AG04450 (cell line): ENCODE measurements around the gene E2F3. TPM values are rescaled to one million over a fixed set of nuclear protein-coding genes. Genes with fewer than 3 reads are reported as not detected.

Experiments used
- CTCF ChIA-PET: fragments of 300-600, 350-600 bp; formaldehyde crosslinking; extraction: SDS; loops from one replicate; lab custom pipeline; 2022; ENCODE audit warnings: antibody characterized with exemption, inconsistent platforms; lab: Charles Lee
- POLR2A ChIA-PET: fragments of 350-600 bp; formaldehyde crosslinking; extraction: SDS; loops from one replicate; lab custom pipeline; 2021; ENCODE audit warnings: antibody characterized with exemption, inconsistent platforms; lab: Yijun Ruan, JAX
- DNase-seq: peaks from one replicate; pipeline ENCODE4 v3.0.0-alpha.2; 2011; ENCODE audit warnings: low read depth, low spot score
- H3K27ac ChIP-seq: one replicate; pipeline ENCODE4 v1.5.1; 2012; ENCODE audit warnings: low read depth, low read length, control low read depth
- H3K27me3 ChIP-seq: one replicate; pipeline ENCODE4 v1.6.0; 2012; ENCODE audit warnings: low read length; ENCODE audit not compliant: control insufficient read depth, insufficient read depth
- H3K4me3 ChIP-seq: 2 replicates; pipeline ENCODE4 v1.5.1; 2011; ENCODE audit warnings: mild to moderate bottlenecking, low read depth, low read length, control low read depth
- H3K9me3 ChIP-seq: 2 replicates; pipeline ENCODE4 v1.5.1; 2012; ENCODE audit warnings: low read length; ENCODE audit not compliant: control insufficient read depth, insufficient read depth
- CTCF ChIP-seq: IDR thresholded peaks from 2 replicates; pipeline ENCODE4 v1.5.1; 2011; ENCODE audit warnings: low read depth, low read length, control low read depth, inconsistent platforms
- polyA plus RNA-seq: library from polyadenylated mRNA; depleted of rRNA; stranded (reverse); fragments of >200 nt; gene quantifications from 2 replicates; pipeline ENCODE4 v1.2.3, GENCODE V29; 2011

Gene E2F3
- polyA plus RNA-seq, 1 experiment = 10.7 TPM

- H3K9me3 ChIP-seq = no peaks in the 10 kb centered on the region
- TF ChIP-seq CTCF = no peak
- H3K27me3 ChIP-seq = no peaks in the 10 kb centered on the region
- no peak overlapping the region for H3K27ac ChIP-seq
- ChIA-PET POLR2A (no interaction called here), CTCF (interaction anchor here (1.3 kb wide), 1 partner anchor 104 kb away, joined by 3 read pairs; no protein-coding TSS in a partner anchor)
- DNase-seq = no peak
- no peak overlapping the region for H3K4me3 ChIP-seq
Measured at GRCh38 chr6:20447581-20448132, 46.0 kb downstream of the E2F3 start.

- H3K27ac ChIP-seq = no peak overlapping the region
- H3K27me3 ChIP-seq = no peaks in the 10 kb centered on the region
- POLR2A ChIA-PET = no interaction called here
- no peak for TF ChIP-seq CTCF
- H3K4me3 ChIP-seq = no peak overlapping the region
- no peak for DNase-seq
- no peaks in the 10 kb centered on the region for H3K9me3 ChIP-seq
- CTCF ChIA-PET = interaction anchor here (1.1 to 1.7 kb wide), 2 partner anchors 10 to 80 kb away, joined by 3 to 4 read pairs; no protein-coding TSS in a partner anchor
Measured at GRCh38 chr6:20448828-20449227, 47.1 kb downstream of the E2F3 start.

GRCh38 chr6:20454204-20454824, 52.6 kb downstream of the E2F3 start:
- Histone ChIP-seq H3K27ac (no peak overlapping the region), H3K27me3 (no peaks in the 10 kb centered on the region), H3K9me3 (no peaks in the 10 kb centered on the region), H3K4me3 (no peak overlapping the region)
- no peak for TF ChIP-seq CTCF
- ChIA-PET POLR2A (no interaction called here), CTCF (no interaction called here)
- no peak for DNase-seq

GRCh38 chr6:20455251-20455940, 53.7 kb downstream of the E2F3 start:
- Histone ChIP-seq H3K4me3 (no peak overlapping the region), H3K9me3 (no peaks in the 10 kb centered on the region), H3K27ac (peak overlapping the region; percentile 42), H3K27me3 (no peaks in the 10 kb centered on the region)
- ChIA-PET CTCF (interaction anchor here (0.9 kb wide), 1 partner anchor 17 kb away, joined by 3 read pairs; no protein-coding TSS in a partner anchor), POLR2A (no interaction called here)
- TF ChIP-seq CTCF = no peak
- DNase-seq = no peak
